ENCODE measurements around the gene GGCT.

GGCT gene

DNA sequence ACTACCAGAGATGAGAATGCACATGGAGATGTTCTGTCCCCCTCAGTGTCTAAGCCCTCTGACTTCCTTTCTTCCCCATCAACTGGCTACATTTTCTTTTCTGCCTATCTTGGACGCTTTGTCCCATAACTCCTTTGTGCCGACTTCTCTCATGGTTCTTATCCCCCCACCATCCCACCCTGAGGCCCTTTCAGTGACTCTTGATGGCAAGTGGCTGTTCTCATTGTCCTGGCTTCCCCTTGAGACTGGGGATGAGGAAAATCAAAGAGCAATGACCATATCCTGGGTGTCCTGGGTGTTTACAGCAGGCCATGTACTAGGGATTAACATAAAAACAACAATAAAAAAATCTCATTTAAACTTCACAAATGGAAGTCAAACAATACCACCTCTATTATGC lies 18.8 kb upstream of the GGCT start:
- Histone ChIP-seq H3K4me3 (IDR thresholded peaks at IDR 0.05; ENCODE audit: insufficient read depth, low read depth, low read length) (no peak overlapping the region), H3K4me2 (no peak overlapping the region), H3K4me1 (ENCODE audit: low read depth, poor library complexity, severe bottlenecking) (no peaks in the 10 kb centered on the region), H3K79me2 (ENCODE audit: insufficient read depth, low read depth) (no peaks in the 10 kb centered on the region), H3K27ac (no peak overlapping the region), H3K27me3 (ENCODE audit: insufficient read depth, low read depth) (no peaks in the 10 kb centered on the region), H3K36me3 (ENCODE audit: insufficient read depth) (no peaks in the 10 kb centered on the region), H3K9ac (no peak overlapping the region), H4K20me1 (ENCODE audit: insufficient read depth) (no peaks in the 10 kb centered on the region), H2AFZ (ENCODE audit: low read depth) (no peak overlapping the region)
- TF ChIP-seq, protein P1, sequence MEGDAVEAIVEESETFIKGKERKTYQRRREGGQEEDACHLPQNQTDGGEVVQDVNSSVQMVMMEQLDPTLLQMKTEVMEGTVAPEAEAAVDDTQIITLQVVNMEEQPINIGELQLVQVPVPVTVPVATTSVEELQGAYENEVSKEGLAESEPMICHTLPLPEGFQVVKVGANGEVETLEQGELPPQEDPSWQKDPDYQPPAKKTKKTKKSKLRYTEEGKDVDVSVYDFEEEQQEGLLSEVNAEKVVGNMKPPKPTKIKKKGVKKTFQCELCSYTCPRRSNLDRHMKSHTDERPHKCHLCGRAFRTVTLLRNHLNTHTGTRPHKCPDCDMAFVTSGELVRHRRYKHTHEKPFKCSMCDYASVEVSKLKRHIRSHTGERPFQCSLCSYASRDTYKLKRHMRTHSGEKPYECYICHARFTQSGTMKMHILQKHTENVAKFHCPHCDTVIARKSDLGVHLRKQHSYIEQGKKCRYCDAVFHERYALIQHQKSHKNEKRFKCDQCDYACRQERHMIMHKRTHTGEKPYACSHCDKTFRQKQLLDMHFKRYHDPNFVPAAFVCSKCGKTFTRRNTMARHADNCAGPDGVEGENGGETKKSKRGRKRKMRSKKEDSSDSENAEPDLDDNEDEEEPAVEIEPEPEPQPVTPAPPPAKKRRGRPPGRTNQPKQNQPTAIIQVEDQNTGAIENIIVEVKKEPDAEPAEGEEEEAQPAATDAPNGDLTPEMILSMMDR (conservative IDR thresholded peaks at IDR 0.05; ENCODE audit: low read depth, low read length): no peak

DNA sequence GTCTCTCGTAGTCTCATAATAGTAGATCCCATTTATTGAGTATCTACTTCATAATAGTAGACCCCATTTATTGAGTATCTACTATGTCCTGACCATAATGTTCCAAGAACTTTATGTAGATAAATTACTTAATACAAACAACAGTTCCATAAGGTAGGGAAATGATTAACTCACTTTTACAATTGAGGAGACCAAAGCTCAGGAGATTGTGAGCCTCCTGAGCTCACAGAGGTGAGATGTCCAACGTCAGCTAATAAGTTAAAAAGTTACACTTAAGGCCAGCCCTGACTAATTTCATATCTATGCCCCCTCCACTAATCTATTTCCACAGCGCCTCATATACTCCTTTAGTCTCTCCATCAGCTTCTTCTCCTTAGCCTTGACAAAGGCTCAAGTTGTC lies 17.5 kb upstream of the GGCT start:
- Histone ChIP-seq H3K4me2 (no peak overlapping the region), H3K4me1 (ENCODE audit: low read depth, poor library complexity, severe bottlenecking) (no peaks in the 10 kb centered on the region)

DNA sequence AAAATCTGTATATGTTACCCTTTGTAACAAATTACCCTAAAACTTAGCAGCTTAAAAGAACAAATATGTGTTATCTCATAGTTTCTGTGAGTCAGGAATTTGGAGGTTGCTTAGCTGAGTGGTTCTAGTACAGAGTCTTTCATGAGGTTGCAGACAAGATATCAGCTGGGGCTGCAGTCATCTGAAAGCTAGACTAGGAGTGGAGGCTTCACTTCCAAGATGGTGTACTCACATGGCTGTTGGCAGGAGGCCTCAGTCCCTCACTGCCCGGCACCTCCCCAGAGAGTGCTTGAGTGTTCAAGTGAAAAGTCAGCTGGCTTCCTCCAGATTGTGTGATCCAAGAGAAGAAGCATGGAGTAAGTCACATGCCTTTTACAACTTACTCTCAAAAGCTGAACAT lies 16.9 kb upstream of the GGCT start:
- H2AFZ ChIP-seq (ENCODE audit: low read depth): no peak overlapping the region
- H3K27me3 ChIP-seq (ENCODE audit: insufficient read depth, low read depth): no peaks in the 10 kb centered on the region
- H3K36me3 ChIP-seq (ENCODE audit: insufficient read depth): no peaks in the 10 kb centered on the region
- H4K20me1 ChIP-seq (ENCODE audit: insufficient read depth): no peaks in the 10 kb centered on the region
- TF ChIP-seq, protein P1 (conservative IDR thresholded peaks at IDR 0.05; ENCODE audit: low read depth, low read length): no peak
- no peak overlapping the region for H3K9ac ChIP-seq
- no peaks in the 10 kb centered on the region for H3K79me2 ChIP-seq (ENCODE audit: insufficient read depth, low read depth)
- no peaks in the 10 kb centered on the region for H3K4me1 ChIP-seq (ENCODE audit: low read depth, poor library complexity, severe bottlenecking)
- no peak overlapping the region for H3K4me3 ChIP-seq (IDR thresholded peaks at IDR 0.05; ENCODE audit: insufficient read depth, low read depth, low read length)
- no peak overlapping the region for H3K4me2 ChIP-seq
- no peak overlapping the region for H3K27ac ChIP-seq

More for the DNA sequence above, 17.5 kb upstream of the GGCT start:
- no peaks in the 10 kb centered on the region for H3K79me2 ChIP-seq (ENCODE audit: insufficient read depth, low read depth)
- no peak overlapping the region for H3K9ac ChIP-seq
- H3K27me3 ChIP-seq (ENCODE audit: insufficient read depth, low read depth): no peaks in the 10 kb centered on the region
- H3K4me3 ChIP-seq (IDR thresholded peaks at IDR 0.05; ENCODE audit: insufficient read depth, low read depth, low read length): no peak overlapping the region
- TF ChIP-seq, protein P1 (conservative IDR thresholded peaks at IDR 0.05; ENCODE audit: low read depth, low read length): no peak
- no peak overlapping the region for H2AFZ ChIP-seq (ENCODE audit: low read depth)
- H3K36me3 ChIP-seq (ENCODE audit: insufficient read depth): no peaks in the 10 kb centered on the region
- no peak overlapping the region for H3K27ac ChIP-seq
- H4K20me1 ChIP-seq (ENCODE audit: insufficient read depth): no peaks in the 10 kb centered on the region

- no peak overlapping the region for H3K27ac ChIP-seq
- no peak overlapping the region for H3K4me2 ChIP-seq
- H3K4me3 ChIP-seq (IDR thresholded peaks at IDR 0.05; ENCODE audit: insufficient read depth, low read depth, low read length): no peak overlapping the region
Measured at GRCh38 chr7:30519122-30519521, 14.5 kb upstream of the GGCT start.

More at GRCh38 chr7:30519122-30519521, 14.5 kb upstream of the GGCT start:
- H3K27me3 ChIP-seq (ENCODE audit: insufficient read depth, low read depth): no peaks in the 10 kb centered on the region
- H3K79me2 ChIP-seq (ENCODE audit: insufficient read depth, low read depth): no peaks in the 10 kb centered on the region
- H3K4me1 ChIP-seq (ENCODE audit: low read depth, poor library complexity, severe bottlenecking): no peaks in the 10 kb centered on the region
- TF ChIP-seq, protein P1 (conservative IDR thresholded peaks at IDR 0.05; ENCODE audit: low read depth, low read length): no peak
- no peaks in the 10 kb centered on the region for H4K20me1 ChIP-seq (ENCODE audit: insufficient read depth)
- no peak overlapping the region for H2AFZ ChIP-seq (ENCODE audit: low read depth)
- no peak overlapping the region for H3K9ac ChIP-seq
- H3K36me3 ChIP-seq (ENCODE audit: insufficient read depth): no peaks in the 10 kb centered on the region
